SK-N-SH treated with all-trans-retinoic acid at 6 μM for 48 hours (cell line): Measurements from ENCODE around the gene SLC26A9.

Experiments used
- ATAC-seq: fragments of 200-7000 bp; cut with Tn5 transposase; 3 replicates; pipeline ENCODE4 v1.9.1; 2020; ENCODE audit warnings: mild to moderate bottlenecking, moderate library complexity
- ARNTL ChIP-seq: fragments of 450-650 bp; formaldehyde crosslinking; IDR thresholded peaks from 2 replicates; pipeline ENCODE4 v1.5.0; 2020; ENCODE audit warnings: low read depth, mild to moderate bottlenecking, moderate library complexity, borderline replicate concordance
- BACH2 ChIP-seq: fragments of 250-450 bp; sonication (Bioruptor Pico); IDR thresholded peaks from 2 replicates; pipeline ENCODE4 v1.9.0; 2021; ENCODE audit warnings: mild to moderate bottlenecking, borderline replicate concordance
- CREB5 ChIP-seq: fragments of 250-450 bp; sonication (Bioruptor Pico); IDR thresholded peaks from 2 replicates; pipeline ENCODE4 v1.5.1; 2020; ENCODE audit warnings: low read depth, mild to moderate bottlenecking, moderate library complexity
- CSDC2 ChIP-seq: fragments of 250-450 bp; sonication (Bioruptor Pico); IDR thresholded peaks from 2 replicates; pipeline ENCODE4 v1.5.0; 2020; ENCODE audit warnings: mild to moderate bottlenecking, moderate library complexity
- CSRNP3 ChIP-seq: fragments of 250-450 bp; sonication (Bioruptor Pico); IDR thresholded peaks from 2 replicates; pipeline ENCODE4 v1.5.1; 2021; ENCODE audit warnings: mild to moderate bottlenecking, moderate library complexity
- ESRRG ChIP-seq: fragments of 250-450 bp; sonication (Bioruptor Pico); IDR thresholded peaks from 2 replicates; pipeline ENCODE4 v1.6.1; 2021; ENCODE audit warnings: mild to moderate bottlenecking
- GLIS3 ChIP-seq: fragments of 250-450 bp; sonication (Bioruptor Pico); IDR thresholded peaks from 2 replicates; pipeline ENCODE4 v1.5.0; 2020; ENCODE audit warnings: mild to moderate bottlenecking, moderate library complexity
- ISL1 ChIP-seq: fragments of 250-450 bp; sonication (Bioruptor Pico); IDR thresholded peaks from 2 replicates; pipeline ENCODE4 v2.1.2; 2022; ENCODE audit warnings: mild to moderate bottlenecking, moderate library complexity
- OSR1 ChIP-seq: fragments of 250-450 bp; sonication (Bioruptor Pico); IDR thresholded peaks from 2 replicates; pipeline ENCODE4 v1.8.0; 2022; ENCODE audit warnings: moderate library complexity, mild to moderate bottlenecking, inconsistent platforms
- PATZ1 ChIP-seq: fragments of 250-450 bp; sonication (Bioruptor Pico); IDR thresholded peaks from 2 replicates; pipeline ENCODE4 v1.8.0; 2020; ENCODE audit warnings: mild to moderate bottlenecking, moderate library complexity, borderline replicate concordance
- PPARA ChIP-seq: fragments of 250-450 bp; sonication (Bioruptor Pico); IDR thresholded peaks from 2 replicates; pipeline ENCODE4 v1.5.0; 2020; ENCODE audit warnings: mild to moderate bottlenecking, borderline replicate concordance
- RARB ChIP-seq: fragments of 250-450 bp; sonication (Bioruptor Pico); IDR thresholded peaks from 2 replicates; pipeline ENCODE4 v1.8.0; 2021; ENCODE audit warnings: mild to moderate bottlenecking, moderate library complexity
- SNAI2 ChIP-seq: fragments of 250-450 bp; sonication (Bioruptor Pico); IDR thresholded peaks from 2 replicates; pipeline ENCODE4 v1.5.0; 2020; ENCODE audit warnings: mild to moderate bottlenecking, moderate library complexity
- TCF4 ChIP-seq: fragments of 250-450 bp; sonication (Bioruptor Pico); IDR thresholded peaks from 2 replicates; pipeline ENCODE4 v1.8.0; 2021; ENCODE audit warnings: mild to moderate bottlenecking, moderate library complexity, borderline replicate concordance
- TOX ChIP-seq: fragments of 250-450 bp; sonication (Bioruptor Pico); IDR thresholded peaks from 2 replicates; pipeline ENCODE4 v1.8.0; 2021; ENCODE audit warnings: mild to moderate bottlenecking, moderate library complexity, borderline replicate concordance
- ZC3H10 ChIP-seq: fragments of 250-450 bp; sonication (Bioruptor Pico); IDR thresholded peaks from 2 replicates; pipeline ENCODE4 v1.5.1; 2021; ENCODE audit warnings: mild to moderate bottlenecking, moderate library complexity
- ZFP3 ChIP-seq: fragments of 250-450 bp; sonication (Bioruptor Pico); IDR thresholded peaks from 2 replicates; pipeline ENCODE4 v1.5.0; 2020; ENCODE audit warnings: mild to moderate bottlenecking, moderate library complexity
- ZNF565 ChIP-seq: fragments of 450-650 bp; formaldehyde crosslinking; conservative IDR thresholded peaks from 2 replicates; pipeline ENCODE4 v1.5.0; 2020; ENCODE audit warnings: low read depth, mild to moderate bottlenecking, moderate library complexity
- ZNF70 ChIP-seq: fragments of 450-650 bp; formaldehyde crosslinking; IDR thresholded peaks from 2 replicates; pipeline ENCODE4 v1.5.0; 2020; ENCODE audit warnings: mild to moderate bottlenecking, moderate library complexity
- ZNF8 ChIP-seq: fragments of 450-650 bp; formaldehyde crosslinking; IDR thresholded peaks from 2 replicates; pipeline ENCODE4 v1.5.0; 2020; ENCODE audit warnings: mild to moderate bottlenecking, moderate library complexity
- TF ChIP-seq, protein P1 (sequence below): fragments of 250-450 bp; sonication (Bioruptor Pico); IDR thresholded peaks from 2 replicates; pipeline ENCODE4 v1.8.0; 2021; ENCODE audit warnings: low read depth, mild to moderate bottlenecking, moderate library complexity, borderline replicate concordance
- TF ChIP-seq, protein P2 (sequence below): fragments of 250-450 bp; sonication (Bioruptor Pico); IDR thresholded peaks from 2 replicates; pipeline ENCODE4 v1.5.0; 2020; ENCODE audit warnings: mild to moderate bottlenecking, moderate library complexity

SLC26A9 gene

GRCh38 chr1:205980237-205980870, 37.1 kb upstream of the SLC26A9 start (continued):
- no peak for TF ChIP-seq ZNF565

- ATAC-seq: no peak
Observed at GRCh38 chr1:205979301-205979700, 36.0 kb upstream of the SLC26A9 start.

GRCh38 chr1:205978676-205979075, 35.4 kb upstream of the SLC26A9 start:
- no peak for ATAC-seq
- TF ChIP-seq ZC3H10 (CRISPR knock-in tag) (no peak), BACH2 (CRISPR knock-in tag) (no peak), TOX (CRISPR knock-in tag) (no peak), ISL1 (no peak), ZNF70 (CRISPR knock-in tag) (no peak), GLIS3 (CRISPR knock-in tag) (no peak), CREB5 (no peak)
- TF ChIP-seq, protein P1, sequence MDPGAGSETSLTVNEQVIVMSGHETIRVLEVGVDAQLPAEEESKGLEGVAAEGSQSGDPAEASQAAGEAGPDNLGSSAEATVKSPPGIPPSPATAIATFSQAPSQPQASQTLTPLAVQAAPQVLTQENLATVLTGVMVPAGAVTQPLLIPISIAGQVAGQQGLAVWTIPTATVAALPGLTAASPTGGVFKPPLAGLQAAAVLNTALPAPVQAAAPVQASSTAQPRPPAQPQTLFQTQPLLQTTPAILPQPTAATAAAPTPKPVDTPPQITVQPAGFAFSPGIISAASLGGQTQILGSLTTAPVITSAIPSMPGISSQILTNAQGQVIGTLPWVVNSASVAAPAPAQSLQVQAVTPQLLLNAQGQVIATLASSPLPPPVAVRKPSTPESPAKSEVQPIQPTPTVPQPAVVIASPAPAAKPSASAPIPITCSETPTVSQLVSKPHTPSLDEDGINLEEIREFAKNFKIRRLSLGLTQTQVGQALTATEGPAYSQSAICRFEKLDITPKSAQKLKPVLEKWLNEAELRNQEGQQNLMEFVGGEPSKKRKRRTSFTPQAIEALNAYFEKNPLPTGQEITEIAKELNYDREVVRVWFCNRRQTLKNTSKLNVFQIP (CRISPR knock-in tag): no peak
- TF ChIP-seq, protein P2, sequence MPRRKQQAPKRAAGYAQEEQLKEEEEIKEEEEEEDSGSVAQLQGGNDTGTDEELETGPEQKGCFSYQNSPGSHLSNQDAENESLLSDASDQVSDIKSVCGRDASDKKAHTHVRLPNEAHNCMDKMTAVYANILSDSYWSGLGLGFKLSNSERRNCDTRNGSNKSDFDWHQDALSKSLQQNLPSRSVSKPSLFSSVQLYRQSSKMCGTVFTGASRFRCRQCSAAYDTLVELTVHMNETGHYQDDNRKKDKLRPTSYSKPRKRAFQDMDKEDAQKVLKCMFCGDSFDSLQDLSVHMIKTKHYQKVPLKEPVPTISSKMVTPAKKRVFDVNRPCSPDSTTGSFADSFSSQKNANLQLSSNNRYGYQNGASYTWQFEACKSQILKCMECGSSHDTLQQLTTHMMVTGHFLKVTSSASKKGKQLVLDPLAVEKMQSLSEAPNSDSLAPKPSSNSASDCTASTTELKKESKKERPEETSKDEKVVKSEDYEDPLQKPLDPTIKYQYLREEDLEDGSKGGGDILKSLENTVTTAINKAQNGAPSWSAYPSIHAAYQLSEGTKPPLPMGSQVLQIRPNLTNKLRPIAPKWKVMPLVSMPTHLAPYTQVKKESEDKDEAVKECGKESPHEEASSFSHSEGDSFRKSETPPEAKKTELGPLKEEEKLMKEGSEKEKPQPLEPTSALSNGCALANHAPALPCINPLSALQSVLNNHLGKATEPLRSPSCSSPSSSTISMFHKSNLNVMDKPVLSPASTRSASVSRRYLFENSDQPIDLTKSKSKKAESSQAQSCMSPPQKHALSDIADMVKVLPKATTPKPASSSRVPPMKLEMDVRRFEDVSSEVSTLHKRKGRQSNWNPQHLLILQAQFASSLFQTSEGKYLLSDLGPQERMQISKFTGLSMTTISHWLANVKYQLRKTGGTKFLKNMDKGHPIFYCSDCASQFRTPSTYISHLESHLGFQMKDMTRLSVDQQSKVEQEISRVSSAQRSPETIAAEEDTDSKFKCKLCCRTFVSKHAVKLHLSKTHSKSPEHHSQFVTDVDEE (CRISPR knock-in tag): no peak

More at GRCh38 chr1:205979301-205979700, 36.0 kb upstream of the SLC26A9 start:
- no peak for TF ChIP-seq ESRRG (CRISPR knock-in tag)
- TF ChIP-seq ZNF8 (CRISPR knock-in tag): no peak
- no peak for TF ChIP-seq ZNF70 (CRISPR knock-in tag)
- TF ChIP-seq SNAI2: no peak
- no peak for TF ChIP-seq PATZ1 (CRISPR knock-in tag)
- no peak for TF ChIP-seq OSR1 (CRISPR knock-in tag)
- no peak for TF ChIP-seq ISL1
- TF ChIP-seq PPARA (CRISPR knock-in tag): no peak
- TF ChIP-seq RARB: no peak
- no peak for TF ChIP-seq CSDC2 (CRISPR knock-in tag)
- TF ChIP-seq ZC3H10 (CRISPR knock-in tag): no peak
- no peak for TF ChIP-seq ZFP3 (CRISPR knock-in tag)
- TF ChIP-seq BACH2 (CRISPR knock-in tag): no peak
- TF ChIP-seq, protein P2 (CRISPR knock-in tag): no peak
- TF ChIP-seq TOX (CRISPR knock-in tag): no peak
- TF ChIP-seq TCF4 (CRISPR knock-in tag): no peak
- TF ChIP-seq, protein P1 (CRISPR knock-in tag): no peak
- no peak for TF ChIP-seq CSRNP3
- TF ChIP-seq ARNTL (CRISPR knock-in tag): no peak
